ENCODE measurements around the gene NDRG4. TPM values are rescaled to one million over a fixed set of nuclear protein-coding genes. Genes with fewer than 3 reads are reported as not detected.

NDRG4 gene
- total RNA-seq, 3 donors from 2014 or later = 3.7 to 35.0 (median 5.6) TPM

GRCh38 chr16:58551496-58551895 is 51.6 kb downstream of the NDRG4 start:
- Histone ChIP-seq H3K9me3 (no peaks in the 10 kb centered on the region), H3K4me3 (no peak overlapping the region), H3K27me3 (no peaks in the 10 kb centered on the region), H3K36me3 (peaks cover 3% of the 10 kb centered on the region), H3K4me1 (no peaks in the 10 kb centered on the region), H3K27ac (no peak overlapping the region)
- TF ChIP-seq CTCF (IDR thresholded peaks at IDR 0.05) (no peak), POLR2A (IDR thresholded peaks at IDR 0.05) (no peak), POLR2AphosphoS5 (IDR thresholded peaks at IDR 0.05) (no peak)
- no peak for DNase-seq (ENCODE audit: low spot score in 2 of 2)
- intact Hi-C loops (cut with DNase I; ENCODE audit: low total_unique reads) = no loop called here

- Histone ChIP-seq H3K9me3 (no peaks in the 10 kb centered on the region), H3K4me3 (no peak overlapping the region), H3K27ac (no peak overlapping the region), H3K36me3 (peaks cover 3% of the 10 kb centered on the region), H3K27me3 (no peaks in the 10 kb centered on the region), H3K4me1 (no peaks in the 10 kb centered on the region)
- TF ChIP-seq POLR2AphosphoS5 (IDR thresholded peaks at IDR 0.05) (no peak), CTCF (IDR thresholded peaks at IDR 0.05) (no peak), POLR2A (IDR thresholded peaks at IDR 0.05) (no peak)
- intact Hi-C loops (cut with DNase I; ENCODE audit: low total_unique reads) = no loop called here
- DNase-seq (ENCODE audit: low spot score in 2 of 2) = no peak
These were observed 56.7 kb downstream of the NDRG4 start for GRCh38 chr16:58556678-58557077.

Other genes starting within 250 kb of the NDRG4 start
- not detected for gene PRSS54, start 205.1 kb upstream of the NDRG4 start, total RNA-seq
- 1 to 10 TPM; 2.9 to 7.5 (median 4.5) TPM for gene GINS3, start 107.7 kb upstream of the NDRG4 start, total RNA-seq
- 10 to 100 TPM; 20.8 to 47.3 (median 44.9) TPM for gene SETD6, start 15.4 kb downstream of the NDRG4 start, total RNA-seq
- 100 to 1,000 TPM; 106 to 140 (median 117) TPM for gene CNOT1, start 129.7 kb downstream of the NDRG4 start, total RNA-seq
- gene SLC38A7, start 184.6 kb downstream of the NDRG4 start, total RNA-seq = 10 to 100 TPM; 12.7 to 15.4 (median 13.1) TPM
- 10 to 100 TPM; 15.4 to 56.2 (median 45.2) TPM for gene GOT2, start 234.2 kb downstream of the NDRG4 start, total RNA-seq